K562 (cell line): ENCODE data around the gene PIM3. TPM values are rescaled to one million over a fixed set of nuclear protein-coding genes. Genes with fewer than 3 reads are reported as not detected.

Experiments used
- ATAC-seq: fragments of 200-7000 bp; cut with Tn5 transposase; 3 replicates; pipeline ENCODE4 v1.9.1; 2020; ENCODE audit warnings: moderate library complexity
- BruUV-seq: library from RNA; stranded (reverse); fragments of 400-500 nt; replicated peaks from 2 replicates; lab custom pipeline; 2021; lab: Mats Ljungman, UMichigan
- CTCF ChIA-PET: fragments of 300-600 bp; formaldehyde crosslinking; extraction: SDS; loops from one replicate; lab custom pipeline; 2021; ENCODE audit warnings: low intra/inter-chr PET ratio; lab: Yijun Ruan, JAX
- POLR2A ChIA-PET: fragments of 300-600, 350-650 bp; sonication (Branson Sonifier 250); formaldehyde crosslinking; extraction: SDS; loops from one replicate; lab custom pipeline; 2021; ENCODE audit warnings: antibody characterized with exemption, inconsistent platforms; lab: Yijun Ruan, JAX
- DNase-seq, 4 experiments: peaks; one replicate each; pipeline versions ENCODE4 v3.0.0 to v3.0.0-alpha.2; 2011 to 2018; ENCODE audit warnings: low spot score in 3 of 4, mixed read lengths in 3 of 4; ENCODE audit errors: extremely low read depth in 1 of 4
- FAIRE-seq: peaks from 2 replicates; lab custom pipeline; 2011; peaks lifted over from hg19 to GRCh38; lab: Jason Lieb, UNC
- H2AFZ ChIP-seq: 2 replicates; pipeline ENCODE4 v1.6.0; 2011; ENCODE audit warnings: low read depth, low read length, control low read depth, inconsistent platforms
- H3K27ac ChIP-seq: fragments of 200-600 bp; 3 replicates; pipeline ENCODE4 v1.8.0; 2011; ENCODE audit warnings: low read depth, mild to moderate bottlenecking, control low read depth, inconsistent platforms, low read length, moderate library complexity, mixed read lengths; ENCODE audit errors: extremely low read depth
- H3K27me3 ChIP-seq, 2 experiments: fragments of 300-600 bp in 1 of 2; 2 replicates in 1 of 2; 3 replicates in 1 of 2; pipeline versions ENCODE4 v1.6.0 to v1.8.0; 2011; ENCODE audit warnings: inconsistent platforms in 2 of 2, low read length in 2 of 2, mild to moderate bottlenecking in 1 of 2, mixed read lengths in 1 of 2, moderate library complexity in 1 of 2; ENCODE audit not compliant: control insufficient read depth in 2 of 2, insufficient read depth in 2 of 2
- H3K36me3 ChIP-seq: fragments of 300-600 bp; 3 replicates; pipeline ENCODE4 v1.8.0; 2011; ENCODE audit warnings: mild to moderate bottlenecking, low read length, inconsistent platforms; ENCODE audit not compliant: control insufficient read depth, insufficient read depth
- H3K4me1 ChIP-seq, 2 experiments: fragments of 200-600 bp in 1 of 2; replicated peaks in 1 of 2; 2 replicates in 1 of 2; 3 replicates in 1 of 2; pipeline versions ENCODE4 v1.5.1 to v1.8.0; 2011; ENCODE audit warnings: inconsistent platforms in 2 of 2, low read length in 2 of 2, mild to moderate bottlenecking in 1 of 2, mixed read lengths in 1 of 2, moderate library complexity in 1 of 2; ENCODE audit not compliant: control insufficient read depth in 2 of 2, insufficient read depth in 2 of 2
- H3K4me2 ChIP-seq: 2 replicates; pipeline ENCODE4 v1.6.1; 2011; ENCODE audit warnings: low read length, control low read depth, inconsistent platforms, mixed read lengths; ENCODE audit not compliant: insufficient read depth
- H3K4me3 ChIP-seq: fragments of 200-600 bp; sonication (generic), shearing (Covaris generic); 2 replicates; pipeline ENCODE4 v1.5.1; 2016; ENCODE audit warnings: control low read depth, inconsistent platforms
- H3K79me2 ChIP-seq: fragments of 200-600 bp; 3 replicates; pipeline ENCODE4 v1.8.0; 2011; ENCODE audit warnings: low read length, inconsistent platforms; ENCODE audit not compliant: control insufficient read depth, insufficient read depth
- H3K9ac ChIP-seq, 2 experiments: 2 replicates each; pipeline versions ENCODE4 v1.6.0 to v1.6.1; 2011; ENCODE audit warnings: low read depth in 2 of 2, low read length in 2 of 2, control low read depth in 1 of 2, inconsistent platforms in 1 of 2, mild to moderate bottlenecking in 1 of 2, mixed read lengths in 1 of 2; ENCODE audit not compliant: insufficient read depth in 1 of 2
- H3K9me1 ChIP-seq: one replicate; pipeline ENCODE4 v1.6.0; 2011; ENCODE audit warnings: inconsistent platforms, mild to moderate bottlenecking, low read length, moderate library complexity; ENCODE audit not compliant: control insufficient read depth, insufficient read depth
- H3K9me3 ChIP-seq: replicated peaks from 2 replicates; pipeline ENCODE4 v1.5.1; 2011; ENCODE audit warnings: low read depth, low read length, inconsistent platforms; ENCODE audit not compliant: control insufficient read depth, insufficient read depth
- H4K20me1 ChIP-seq: replicated peaks from 2 replicates; pipeline ENCODE4 v1.6.1; 2011; ENCODE audit warnings: low read length, inconsistent platforms, mixed read lengths; ENCODE audit not compliant: control insufficient read depth, insufficient read depth
- ARID2 ChIP-seq: fragments of 450-650 bp; IDR thresholded peaks from 2 replicates; pipeline ENCODE4 v1.6.1; 2017; ENCODE audit warnings: antibody characterized with exemption, mild to moderate bottlenecking
- BRF1 ChIP-seq: IDR thresholded peaks from 3 replicates; pipeline ENCODE4 v1.6.1; 2011; ENCODE audit warnings: borderline replicate concordance, mild to moderate bottlenecking; ENCODE audit not compliant: insufficient read length; ENCODE audit errors: extremely low read depth
- C11orf30 ChIP-seq: fragments of 450-650 bp; IDR thresholded peaks from 2 replicates; pipeline ENCODE4 v1.6.1; 2016; ENCODE audit warnings: low read depth, mild to moderate bottlenecking
- CREM ChIP-seq: IDR thresholded peaks from 2 replicates; pipeline ENCODE4 v1.6.1; 2014; ENCODE audit warnings: antibody characterized with exemption, low read depth
- EGR1 ChIP-seq: fragments of 450-650 bp; conservative IDR thresholded peaks from 2 replicates; pipeline ENCODE4 v1.6.1; 2017; ENCODE audit warnings: mild to moderate bottlenecking
- EHMT2 ChIP-seq: fragments of 450-650 bp; IDR thresholded peaks from 2 replicates; pipeline ENCODE4 v1.6.1; 2018; ENCODE audit warnings: antibody characterized with exemption
- HDGF ChIP-seq: fragments of 450-650 bp; IDR thresholded peaks from 2 replicates; pipeline ENCODE4 v1.6.1; 2016
- MIER1 ChIP-seq: fragments of 450-650 bp; IDR thresholded peaks from 2 replicates; pipeline ENCODE4 v1.6.1; 2016; ENCODE audit warnings: antibody characterized with exemption, mild to moderate bottlenecking, low read depth
- RB1 ChIP-seq: fragments of 450-650 bp; IDR thresholded peaks from 2 replicates; pipeline ENCODE4 v1.6.1; 2017; ENCODE audit warnings: low read depth, mild to moderate bottlenecking
- RBM15 ChIP-seq: fragments of 200-400 bp; formaldehyde crosslinking; IDR thresholded peaks from 2 replicates; pipeline ENCODE4 v1.6.1; 2018; ENCODE audit warnings: mild to moderate bottlenecking, low read length, moderate library complexity; ENCODE audit not compliant: insufficient read depth
- SUPT5H ChIP-seq: fragments of 450-650 bp; IDR thresholded peaks from 2 replicates; pipeline ENCODE4 v1.6.1; 2016
- WHSC1 ChIP-seq: IDR thresholded peaks from one replicate; pipeline ENCODE4 v1.6.1; 2012; ENCODE audit warnings: low read length, control low read depth, inconsistent platforms
- ZFP36 ChIP-seq: fragments of 150-350 bp; IDR thresholded peaks from 2 replicates; pipeline ENCODE4 v1.6.1; 2018; ENCODE audit warnings: low read length, low read depth; ENCODE audit not compliant: partially characterized antibody
- ZNF133 ChIP-seq: fragments of 250-450 bp; sonication (Bioruptor Pico); IDR thresholded peaks from 2 replicates; pipeline ENCODE4 v1.4.0; 2020; ENCODE audit warnings: mild to moderate bottlenecking
- ZNF589 ChIP-seq: fragments of 200-800 bp; sonication (Bioruptor generic); IDR thresholded peaks from 2 replicates; pipeline ENCODE4 v1.6.1; 2016; ENCODE audit warnings: low read depth, missing genetic modification characterization, missing compliant biosample characterization
- ZNF699 ChIP-seq: fragments of 250-450 bp; sonication (Bioruptor Pico); IDR thresholded peaks from 2 replicates; pipeline ENCODE4 v1.8.0; 2021; ENCODE audit warnings: mild to moderate bottlenecking, moderate library complexity; ENCODE audit not compliant: insufficient replicate concordance
- ZZZ3 ChIP-seq: fragments of 450-650 bp; IDR thresholded peaks from 2 replicates; pipeline ENCODE4 v1.6.1; 2016; ENCODE audit warnings: antibody characterized with exemption, mild to moderate bottlenecking, moderate library complexity
- WGBS: fragments of 100-300 bp; shearing (Covaris generic); methylation state at CpG from one replicate; pipeline ENCODE4 v1.1.6; 2016; ENCODE audit warnings: low coverage, mixed read lengths; ENCODE audit not compliant: insufficient coverage; ENCODE audit errors: missing lambda C conversion rate; 5-methylcytosine and 5-hydroxymethylcytosine counted together
- in situ Hi-C: fragments of 300-500 bp; cut with MboI; formaldehyde crosslinking; loops from 4 replicates; pipeline ENCODE4 v1.15.0; 2018; ENCODE audit warnings: inconsistent platforms, mixed read lengths
- intact Hi-C: fragments of 100-400 bp; cut with micrococcal nuclease; formaldehyde crosslinking; loops from 2 replicates; pipeline ENCODE4 v1.14.2; 2022
- polyA plus RNA-seq, 8 experiments: library from polyadenylated mRNA; depleted of rRNA in 4 of 8; stranded (reverse) in 5 of 8; unstranded in 3 of 8; fragments of >200 nt; fragmentation: Nextera tagmentation in 2 of 8; fragmentation: Illumina TruSeq in 1 of 8; extraction: Ambion mirVana in 2 of 8; extraction: Trizol in 1 of 8; gene quantifications; 2 replicates each; pipeline versions ENCODE4 v1.2.1 to v1.2.3, GENCODE V29; 2011 to 2014; ENCODE audit warnings: inconsistent platforms in 1 of 8, missing spikeins in 1 of 8
- total RNA-seq, 7 experiments: library from RNA; depleted of rRNA in 6 of 7; stranded (reverse); fragments of >200 nt in 6 of 7; fragmentation: Illumina TruSeq in 2 of 7; extraction: Trizol in 2 of 7; gene quantifications; 2 replicates each; pipeline versions ENCODE4 v1.2.1 to v1.2.3, GENCODE V29; 2011 to 2021; ENCODE audit warnings: low replicate concordance in 1 of 7
- TF ChIP-seq, protein P1 (sequence below): fragments of 250-450 bp; sonication (Bioruptor Pico); IDR thresholded peaks from 2 replicates; pipeline ENCODE4 v1.8.0; 2022; ENCODE audit warnings: inconsistent platforms
- TF ChIP-seq, protein P2 (sequence below), 3 experiments: fragments of 200-800 bp in 1 of 3; sonication (Bioruptor generic) in 1 of 3; sonication (generic) in 1 of 3; formaldehyde crosslinking in 1 of 3; IDR thresholded peaks; 2 replicates each; pipeline versions ENCODE4 v1.6.1 to v1.8.0; 2016 to 2022; ENCODE audit warnings: mild to moderate bottlenecking in 2 of 3, missing compliant biosample characterization in 2 of 3, missing genetic modification characterization in 2 of 3, missing genetic modification reagents in 1 of 3
- TF ChIP-seq, protein P3 (sequence below): sonication (generic); IDR thresholded peaks from 2 replicates; pipeline ENCODE4 v1.6.1; 2016

PIM3 gene
- total and polyA plus RNA-seq, 9 of the 15 experiments (the other 6 are each of a cell fraction or from before 2014, with no cell fraction given), result 0.24 to 40.5 (median 5.3) TPM

DNA sequence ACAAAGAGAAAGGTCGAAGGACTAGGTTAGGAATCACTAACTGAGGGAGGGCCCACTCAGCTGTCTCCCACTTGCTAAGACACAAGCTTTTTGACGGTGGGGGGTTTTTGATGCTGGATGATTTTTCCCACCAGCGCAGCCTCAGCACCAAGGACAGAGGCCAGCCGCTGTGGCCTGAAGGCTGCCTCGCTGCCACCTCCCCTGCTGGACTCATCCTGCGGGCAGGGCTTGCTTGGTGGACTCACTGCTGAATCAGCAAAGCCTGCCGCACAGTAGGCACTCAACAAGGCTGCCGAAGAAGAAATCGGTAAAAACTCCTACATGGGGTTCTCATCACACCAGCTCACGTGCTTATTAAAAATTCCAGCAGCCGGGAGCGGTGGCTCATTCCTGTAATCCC, 45.0 kb upstream of the PIM3 start:
- ChIA-PET POLR2A (interaction anchor here (1.3 kb wide), 1 partner anchor 17 kb away, joined by 4 read pairs; no protein-coding TSS in a partner anchor), CTCF (no interaction called here)
- Histone ChIP-seq H4K20me1 (0 out of 2 replicates have a peak, but pooled peaks cover 3% of the 10 kb centered on the region), H3K9me3 (no peaks in the 10 kb centered on the region), H3K79me2 (peaks cover 14% of the 10 kb centered on the region), H2AFZ (no peak overlapping the region), H3K4me3 (no peak overlapping the region), H3K4me1 (peaks cover 6 to 27% of the 10 kb centered on the region in 2 experiments; a peak in 4 of 5 replicates), H3K9ac (no peak overlapping the region), H3K36me3 (peaks cover 16% of the 10 kb centered on the region; the same call in 2 of the 3 replicates), H3K9me1 (no peaks in the 10 kb centered on the region), H3K27ac (no peak overlapping the region), H3K4me2 (no peak overlapping the region), H3K27me3 (no peaks in the 10 kb centered on the region)
- ATAC-seq (no peak), DNase-seq (no peak), FAIRE-seq (no peak)
- intact Hi-C loops, result loop anchor here (5.0 kb wide), 1 partner anchor 148 kb away; no protein-coding TSS in a partner anchor
- in situ Hi-C loops, result loop anchor here (10.0 kb wide), 1 partner anchor 91 kb away; the partner anchor contains the start of gene BRD1
- WGBS, result 96% methylated on average over 10 of the region's 12 CpGs
- no TSS peak for BruUV-seq
- TF ChIP-seq BRF1 (no peak), EHMT2 (peak; percentile 15; the same call in 1 of the 2 replicates), RBM15 (no peak), ZNF589 (CRISPR knock-in tag) (no peak), ZNF133 (CRISPR knock-in tag) (no peak), C11orf30 (0 out of 2 replicates have a peak, but pooled peaks have one; percentile 4), ARID2 (no peak), MIER1 (0 out of 2 replicates have a peak, but pooled peaks have one; percentile 47), CREM (no peak), SUPT5H (no peak), ZNF699 (no peak), RB1 (no peak), EGR1 (no peak), WHSC1 (no peak), HDGF (no peak), ZFP36 (no peak), ZZZ3 (no peak)
- TF ChIP-seq, protein P1, sequence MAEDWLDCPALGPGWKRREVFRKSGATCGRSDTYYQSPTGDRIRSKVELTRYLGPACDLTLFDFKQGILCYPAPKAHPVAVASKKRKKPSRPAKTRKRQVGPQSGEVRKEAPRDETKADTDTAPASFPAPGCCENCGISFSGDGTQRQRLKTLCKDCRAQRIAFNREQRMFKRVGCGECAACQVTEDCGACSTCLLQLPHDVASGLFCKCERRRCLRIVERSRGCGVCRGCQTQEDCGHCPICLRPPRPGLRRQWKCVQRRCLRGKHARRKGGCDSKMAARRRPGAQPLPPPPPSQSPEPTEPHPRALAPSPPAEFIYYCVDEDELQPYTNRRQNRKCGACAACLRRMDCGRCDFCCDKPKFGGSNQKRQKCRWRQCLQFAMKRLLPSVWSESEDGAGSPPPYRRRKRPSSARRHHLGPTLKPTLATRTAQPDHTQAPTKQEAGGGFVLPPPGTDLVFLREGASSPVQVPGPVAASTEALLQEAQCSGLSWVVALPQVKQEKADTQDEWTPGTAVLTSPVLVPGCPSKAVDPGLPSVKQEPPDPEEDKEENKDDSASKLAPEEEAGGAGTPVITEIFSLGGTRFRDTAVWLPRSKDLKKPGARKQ (CRISPR knock-in tag), result no peak
- TF ChIP-seq, protein P2, sequence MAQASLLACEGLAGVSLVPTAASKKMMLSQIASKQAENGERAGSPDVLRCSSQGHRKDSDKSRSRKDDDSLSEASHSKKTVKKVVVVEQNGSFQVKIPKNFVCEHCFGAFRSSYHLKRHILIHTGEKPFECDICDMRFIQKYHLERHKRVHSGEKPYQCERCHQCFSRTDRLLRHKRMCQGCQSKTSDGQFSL (CRISPR knock-in tag; IDR thresholded peaks at IDR 0.05), result no peak
- TF ChIP-seq, protein P2 (tag; IDR thresholded peaks at IDR 0.05), result no peak
- TF ChIP-seq, protein P3, sequence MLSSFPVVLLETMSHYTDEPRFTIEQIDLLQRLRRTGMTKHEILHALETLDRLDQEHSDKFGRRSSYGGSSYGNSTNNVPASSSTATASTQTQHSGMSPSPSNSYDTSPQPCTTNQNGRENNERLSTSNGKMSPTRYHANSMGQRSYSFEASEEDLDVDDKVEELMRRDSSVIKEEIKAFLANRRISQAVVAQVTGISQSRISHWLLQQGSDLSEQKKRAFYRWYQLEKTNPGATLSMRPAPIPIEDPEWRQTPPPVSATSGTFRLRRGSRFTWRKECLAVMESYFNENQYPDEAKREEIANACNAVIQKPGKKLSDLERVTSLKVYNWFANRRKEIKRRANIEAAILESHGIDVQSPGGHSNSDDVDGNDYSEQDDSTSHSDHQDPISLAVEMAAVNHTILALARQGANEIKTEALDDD, result no peak
